Inflammatory macrophage treated with lipopolysaccharide for 4 hours (primary cell): ENCODE measurements around the gene COA6.

ENCODE experiments used
- DNase-seq: peaks from one replicate; pipeline ENCODE4 v3.0.0-alpha.2; 2020

The COA6 gene

GRCh38 chr1:234373064-234373958, at the start of gene COA6:
TSS of gene COA6 (plus strand) at chr1:234373456. CDS start at chr1:234373467, 11 bp downstream.
- peak; percentile 98 for DNase-seq

GRCh38 chr1:234324821-234325220, 48.4 kb upstream of the COA6 start:
- no peak for DNase-seq

GRCh38 chr1:234325878-234326496, 47.3 kb upstream of the COA6 start:
- peak; percentile 19 for DNase-seq

- peak; percentile 68 for DNase-seq
Observed at GRCh38 chr1:234326497-234327366, 46.5 kb upstream of the COA6 start.

- no peak for DNase-seq
Observed at GRCh38 chr1:234327577-234328164, 45.6 kb upstream of the COA6 start.

GRCh38 chr1:234330843-234331215, 42.4 kb upstream of the COA6 start:
- DNase-seq, result peak; percentile 78

- DNase-seq, result peak; percentile 93
Observed at GRCh38 chr1:234331507-234331906, 41.7 kb upstream of the COA6 start.

- DNase-seq, result no peak
Observed at GRCh38 chr1:234336359-234336758, 36.9 kb upstream of the COA6 start.

- DNase-seq, result no peak
Observed at GRCh38 chr1:234337233-234337632, 36.0 kb upstream of the COA6 start.

- DNase-seq, result no peak
Observed at GRCh38 chr1:234340528-234340927, 32.7 kb upstream of the COA6 start.

GRCh38 chr1:234342774-234343173, 30.5 kb upstream of the COA6 start:
- DNase-seq, result no peak

GRCh38 chr1:234345237-234345636, 28.0 kb upstream of the COA6 start:
- no peak for DNase-seq

GRCh38 chr1:234348964-234349363, 24.3 kb upstream of the COA6 start:
- DNase-seq, result no peak

GRCh38 chr1:234355782-234356510, 17.3 kb upstream of the COA6 start:
- no peak for DNase-seq

GRCh38 chr1:234356615-234357269, 16.5 kb upstream of the COA6 start:
- DNase-seq, result peak; percentile 9

GRCh38 chr1:234357831-234358230, 15.4 kb upstream of the COA6 start:
- no peak for DNase-seq

- no peak for DNase-seq
Observed at GRCh38 chr1:234361102-234361603, 12.1 kb upstream of the COA6 start.

GRCh38 chr1:234362558-234362957, 10.7 kb upstream of the COA6 start:
- DNase-seq, result no peak

- DNase-seq, result peak; percentile 58
Observed at GRCh38 chr1:234368320-234369032, 4.8 kb upstream of the COA6 start.

- no peak for DNase-seq
Observed at GRCh38 chr1:234369033-234369430, 4.2 kb upstream of the COA6 start.

GRCh38 chr1:234369784-234370183, 3.5 kb upstream of the COA6 start:
- DNase-seq, result peak; percentile 44
